ELR (cell line): ENCODE results near the gene EHD3.

Experiments used
- DNase-seq: peaks from one replicate; pipeline ENCODE4 v3.0.0-alpha.2; 2015; ENCODE audit warnings: low read depth

EHD3 gene

DNA sequence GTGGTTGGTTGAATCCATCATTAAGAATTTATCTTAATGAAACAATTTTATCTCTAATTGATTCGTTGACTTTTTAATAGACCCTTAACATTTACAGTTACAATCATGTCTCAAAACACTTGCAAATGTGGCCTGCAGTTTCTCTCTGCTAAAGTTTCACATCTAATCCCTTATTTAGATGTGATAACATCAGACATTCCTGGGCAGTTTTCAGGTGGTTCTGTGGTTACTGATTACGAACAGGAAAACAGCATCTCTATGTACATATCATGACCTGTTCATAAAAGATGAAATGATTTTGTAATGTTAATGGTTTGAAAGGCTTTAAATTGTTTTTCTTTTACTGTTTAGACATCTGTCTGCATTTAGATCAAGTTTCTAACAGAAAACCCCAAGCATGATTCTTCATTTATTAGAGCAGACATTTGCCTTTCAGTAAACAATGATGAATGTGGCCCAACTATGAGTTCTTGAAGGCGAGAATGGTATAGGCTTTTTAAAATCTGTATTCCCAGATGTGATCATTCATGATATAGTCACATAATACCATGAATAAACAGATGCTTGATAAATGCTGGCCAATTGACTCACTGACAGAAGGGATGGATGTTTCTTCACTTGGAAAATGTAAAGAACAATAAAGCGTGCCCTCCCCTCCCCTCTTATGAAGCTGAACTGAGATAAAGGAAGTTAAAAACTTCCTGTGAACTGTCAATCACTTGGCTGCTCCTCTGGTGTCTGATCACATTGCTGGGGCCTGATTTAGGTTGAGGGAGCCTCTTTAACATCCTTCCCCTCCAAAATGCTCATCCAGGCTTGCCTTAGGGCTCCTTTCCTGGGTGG lies 20.1 kb upstream of the EHD3 start:
- no peak for DNase-seq

DNA sequence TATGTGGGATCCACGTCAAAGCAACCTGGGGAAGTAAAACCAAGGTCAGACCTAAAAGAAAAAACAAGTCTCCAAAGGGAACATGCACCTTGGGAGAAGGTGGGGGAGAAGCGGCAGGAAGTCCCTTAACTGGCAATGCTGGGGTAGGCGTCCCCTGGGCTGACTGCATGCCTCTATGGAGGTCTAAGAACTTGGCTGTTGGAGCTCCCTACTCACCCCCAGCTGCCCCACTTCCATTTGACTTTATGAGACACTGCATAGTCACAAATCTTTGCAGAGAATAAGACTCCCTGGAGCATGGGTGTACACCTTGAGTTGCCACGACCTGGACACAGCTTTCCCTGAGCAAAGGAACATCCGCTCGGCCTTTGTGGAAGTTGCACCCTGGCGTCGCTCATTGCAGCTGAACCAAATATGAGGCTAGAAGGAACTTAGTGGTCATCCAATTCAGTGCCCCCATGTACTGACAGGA lies 19.5 kb upstream of the EHD3 start:
- no peak for DNase-seq

DNA sequence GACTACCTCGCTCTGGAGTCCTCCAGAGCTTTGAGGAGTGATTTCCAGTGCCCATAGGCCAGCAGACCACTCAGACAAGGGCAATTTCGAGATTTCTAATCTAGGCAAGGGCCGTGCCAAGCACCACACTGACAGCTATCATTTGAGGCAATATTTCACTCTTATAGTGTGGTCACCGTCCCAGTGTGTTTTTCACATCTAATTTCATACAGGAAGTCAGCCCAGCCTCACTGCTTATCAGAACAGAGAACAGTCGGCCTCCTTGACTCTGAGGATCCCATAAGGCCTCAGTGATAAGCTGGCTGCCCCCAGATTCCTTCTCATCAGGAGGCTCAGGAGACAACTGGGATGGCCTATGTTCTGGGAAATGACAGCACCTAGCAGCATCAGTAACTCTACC lies 17.2 kb upstream of the EHD3 start:
- no peak for DNase-seq

- no peak for DNase-seq
Observed at GRCh38 chr2:31217465-31218200, 16.3 kb upstream of the EHD3 start, which contains the start of gene CAPN14. Gene CAPN14, minus strand, starts transcription at chr2:31217515. Its CDS starts 12,068 bp downstream, at chr2:31205447.

DNA sequence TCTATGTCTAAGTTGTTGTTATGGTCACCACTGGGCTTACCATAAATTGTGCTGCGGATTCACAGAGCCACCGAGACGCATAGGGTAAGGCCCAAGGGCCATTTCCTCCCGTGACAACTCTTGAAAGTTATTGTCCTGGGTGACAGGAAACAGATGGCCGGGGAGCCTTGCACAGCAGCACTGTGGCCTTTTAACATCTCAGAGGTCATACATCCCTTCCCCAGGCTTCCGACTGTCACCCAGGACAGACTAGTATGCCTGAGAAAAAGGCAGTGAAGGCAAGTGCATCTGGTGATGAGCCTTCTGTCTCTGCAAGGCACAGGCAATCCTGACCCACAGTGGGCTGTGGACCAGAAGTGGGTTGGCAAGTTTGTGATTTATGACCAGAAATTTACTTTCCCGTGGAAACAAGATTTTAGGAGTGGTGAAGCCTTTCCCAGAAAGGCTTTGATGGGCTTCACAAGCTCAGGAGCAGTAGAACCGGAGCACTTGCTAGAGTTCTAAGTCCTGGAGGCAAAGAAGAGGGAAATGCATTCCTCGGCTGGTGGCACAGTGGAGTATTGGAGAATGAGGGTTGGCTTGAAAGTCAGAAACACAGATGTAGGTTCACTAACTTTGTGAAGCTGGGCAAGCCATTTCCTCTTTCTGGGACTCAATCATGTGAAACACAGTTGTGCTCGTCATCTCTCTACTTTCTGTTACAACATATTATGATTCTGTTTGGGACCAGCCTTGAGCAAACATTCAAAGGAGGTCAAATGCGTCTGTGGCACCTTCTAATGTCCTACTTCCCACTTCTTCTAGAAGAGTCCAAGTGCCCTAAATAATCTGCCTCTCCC lies 14.6 kb upstream of the EHD3 start:
- DNase-seq, result no peak

DNA sequence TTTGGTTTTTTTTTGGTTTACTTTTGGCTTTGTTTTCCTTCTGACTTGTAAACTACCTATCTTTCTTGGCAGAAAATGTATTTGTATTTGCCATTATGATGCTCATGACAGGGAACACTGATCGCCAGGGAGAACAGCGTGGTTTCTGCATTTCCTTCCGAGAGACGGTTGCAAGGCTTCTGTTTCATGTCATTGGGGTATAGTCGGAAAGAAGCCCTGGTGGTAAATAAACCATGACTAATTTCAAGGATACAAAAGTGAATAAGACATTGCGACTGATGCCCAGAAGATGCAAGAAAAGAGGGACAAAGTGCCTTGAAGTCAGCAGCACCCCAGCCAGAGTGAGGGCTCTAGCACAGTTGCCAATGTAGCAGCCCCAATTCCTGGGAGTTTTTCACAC lies 12.4 kb upstream of the EHD3 start:
- no peak for DNase-seq

DNA sequence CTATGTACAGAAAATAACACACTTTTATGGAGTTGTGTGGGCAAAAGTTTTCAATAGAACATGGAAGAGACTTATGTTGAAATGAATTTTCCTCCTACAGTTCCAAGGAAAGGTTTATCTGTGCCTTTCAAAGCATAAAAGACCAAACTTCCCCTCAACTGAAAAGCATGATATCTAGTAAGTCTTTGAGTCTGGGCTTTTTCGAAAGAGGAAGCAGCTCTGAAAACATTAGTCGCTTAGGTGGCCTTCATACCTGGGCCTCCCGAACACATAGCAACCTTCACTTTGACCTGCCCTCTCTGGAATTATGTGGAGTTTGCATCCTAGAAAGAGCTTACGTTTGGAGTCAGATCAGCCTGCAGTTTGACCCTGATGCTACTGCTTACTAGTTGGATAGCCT lies 11.9 kb upstream of the EHD3 start:
- DNase-seq, result no peak

GRCh38 chr2:31223026-31223425 lies 10.9 kb upstream of the EHD3 start:
- DNase-seq, result no peak

- DNase-seq, result no peak
Observed at GRCh38 chr2:31223749-31224148, 10.2 kb upstream of the EHD3 start.

DNA sequence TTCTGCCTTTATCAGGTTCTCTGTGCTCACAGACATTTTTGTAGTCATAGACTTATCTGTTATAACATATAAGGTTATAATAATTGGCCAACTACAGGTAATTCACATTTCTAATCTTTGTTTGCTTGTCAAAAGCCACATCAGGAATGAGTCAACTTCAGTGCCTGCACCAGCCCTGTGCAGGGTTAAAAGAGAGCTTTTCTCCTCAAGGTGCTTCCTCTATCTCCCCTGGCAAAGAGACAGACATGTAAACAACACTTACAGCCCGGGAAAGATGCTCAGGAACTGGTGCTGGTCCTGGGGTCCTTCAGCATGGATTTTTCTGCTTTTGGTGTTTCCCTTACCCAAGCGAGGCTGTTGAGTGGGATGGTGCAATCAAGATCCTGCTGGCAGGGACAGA lies 7.7 kb upstream of the EHD3 start:
- no peak for DNase-seq

DNA sequence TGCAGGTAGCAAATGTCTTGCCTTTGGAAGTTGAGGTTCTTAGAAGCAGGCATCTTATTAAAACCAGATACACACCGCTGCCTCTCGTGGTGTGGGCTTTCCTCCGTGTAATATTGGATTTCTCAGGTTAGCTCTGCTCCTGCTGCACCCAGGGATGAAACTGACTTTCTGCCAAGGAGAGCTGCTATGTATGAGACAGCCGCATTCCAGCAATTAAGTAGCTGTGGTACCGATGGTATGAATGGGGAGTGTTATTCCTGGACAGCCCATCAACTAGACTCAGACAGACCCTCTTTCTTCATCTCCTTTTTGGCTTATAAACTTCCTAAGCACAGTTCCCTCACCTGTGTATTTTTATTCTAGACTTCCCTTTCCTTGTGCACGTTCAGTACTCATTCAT lies 6.8 kb upstream of the EHD3 start:
- no peak for DNase-seq

DNA sequence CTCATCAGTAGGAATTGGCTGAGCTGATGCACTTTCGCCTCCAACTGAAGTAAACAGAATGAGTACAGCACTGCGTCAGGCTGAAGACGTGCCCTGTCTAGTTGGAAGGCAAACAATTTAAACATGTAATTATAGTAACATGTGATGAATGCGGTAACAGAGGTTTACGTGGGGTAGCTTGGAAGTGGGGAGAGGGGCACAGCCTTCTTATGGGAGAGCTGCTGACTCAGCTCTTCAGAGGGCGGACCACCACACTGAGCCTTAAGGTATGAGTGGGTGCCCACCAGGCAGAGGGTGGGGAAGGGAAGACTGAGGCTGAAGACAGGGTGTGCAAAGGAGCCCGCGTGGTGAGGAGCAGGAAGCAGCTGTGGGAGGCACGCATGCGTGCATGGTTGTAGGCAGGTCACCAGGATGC lies 6.2 kb upstream of the EHD3 start:
- no peak for DNase-seq

DNA sequence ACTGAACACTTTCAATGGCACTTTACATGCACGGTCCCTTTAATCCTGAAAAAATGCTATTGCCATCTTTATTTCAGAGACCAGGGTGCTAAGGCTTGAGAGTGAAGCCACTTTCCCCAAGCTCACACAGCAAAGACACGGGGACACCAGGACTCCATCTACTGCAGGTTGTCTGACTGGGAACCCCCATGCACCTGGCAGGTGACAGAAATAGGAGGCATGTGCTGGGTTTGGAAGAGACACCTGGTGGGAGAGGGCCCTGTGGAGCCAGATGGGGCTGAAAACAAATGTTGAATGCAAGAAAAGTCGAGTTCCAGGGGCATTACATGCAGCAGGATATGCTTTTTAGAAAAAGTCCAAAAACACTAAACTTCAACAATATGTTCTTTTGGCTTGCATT lies 5.2 kb upstream of the EHD3 start:
- no peak for DNase-seq

DNA sequence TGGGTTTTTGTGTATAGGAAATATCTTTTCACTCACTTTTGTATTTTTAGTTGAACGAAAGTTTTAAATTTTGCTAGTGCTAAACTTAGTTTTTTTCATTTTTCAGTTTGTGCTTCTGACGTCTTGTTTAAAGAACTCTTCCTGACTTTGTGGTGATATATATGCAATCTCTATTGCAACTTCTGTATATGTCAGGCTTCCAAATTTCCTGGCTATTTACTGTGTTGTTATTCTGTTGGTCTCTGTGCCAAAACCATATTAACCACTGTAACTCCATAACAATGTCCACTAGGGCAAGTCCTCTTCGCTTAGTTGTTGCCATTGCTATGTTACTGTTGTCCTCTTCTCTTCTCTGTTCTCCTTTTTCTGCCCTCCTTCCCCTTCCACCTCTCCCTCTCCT lies 3.2 kb upstream of the EHD3 start:
- no peak for DNase-seq

- DNase-seq, result no peak
Observed at GRCh38 chr2:31231571-31232302, 2.2 kb upstream of the EHD3 start.

GRCh38 chr2:31232586-31232985 lies 1.4 kb upstream of the EHD3 start:
- no peak for DNase-seq

- DNase-seq, result no peak
Observed at GRCh38 chr2:31233231-31233630, 721 bp upstream of the EHD3 start.

DNA sequence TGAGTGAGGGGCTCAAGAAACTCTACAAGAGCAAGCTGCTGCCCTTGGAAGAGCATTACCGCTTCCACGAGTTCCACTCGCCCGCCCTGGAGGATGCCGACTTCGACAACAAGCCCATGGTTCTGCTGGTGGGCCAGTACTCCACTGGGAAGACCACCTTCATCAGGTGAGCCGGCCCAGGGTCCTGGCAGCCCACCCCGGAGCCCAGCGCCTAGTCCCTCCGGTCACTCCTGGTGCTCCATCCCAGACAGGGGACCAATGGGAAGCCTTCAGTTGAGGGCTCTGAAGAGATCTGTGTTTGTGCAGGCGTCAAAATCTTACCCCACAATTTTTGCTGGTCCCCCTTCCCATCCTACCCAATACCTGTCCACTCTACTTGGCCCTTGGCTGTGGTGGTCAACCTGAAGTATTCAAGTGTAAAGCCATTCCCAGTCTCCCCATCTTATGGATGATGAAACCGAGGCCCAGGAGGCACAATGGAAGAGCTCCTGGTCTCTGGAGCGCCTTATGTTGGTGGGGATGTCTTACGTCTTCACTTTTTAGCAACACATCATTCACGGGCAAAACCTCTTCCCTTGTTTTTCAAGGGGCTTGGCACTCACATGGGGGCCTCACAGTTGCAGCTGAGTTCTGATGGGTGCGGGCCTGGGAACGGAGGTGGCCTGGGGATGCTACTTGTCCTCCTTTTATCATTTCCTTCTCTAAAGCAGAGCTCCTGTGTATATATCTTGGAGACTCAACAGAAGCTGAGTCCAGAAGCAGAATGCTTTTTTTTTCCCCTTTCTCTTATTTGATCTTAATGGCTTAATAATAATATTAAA lies 941 bp downstream of the EHD3 start:
- no peak for DNase-seq

DNA sequence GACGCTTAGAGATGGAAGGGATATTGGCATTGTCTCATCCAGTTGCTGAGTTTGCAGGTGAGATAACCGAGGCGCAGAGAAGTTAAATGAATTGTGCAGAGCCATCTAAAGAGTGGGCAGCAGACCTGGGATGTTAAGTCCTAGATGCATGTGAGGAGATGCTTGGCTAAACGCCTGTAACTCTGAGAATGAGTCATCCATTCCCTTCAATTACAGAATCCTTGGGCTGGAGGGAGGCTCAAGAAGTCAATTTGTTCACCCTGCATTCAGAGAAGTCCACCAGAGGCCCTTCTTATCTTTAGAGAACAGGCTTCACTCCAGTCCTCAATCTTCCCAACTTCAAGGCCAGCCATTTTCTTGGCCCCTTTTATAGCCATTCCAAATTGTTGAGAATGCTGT lies 1.6 kb downstream of the EHD3 start:
- peak; percentile 77 for DNase-seq

DNA sequence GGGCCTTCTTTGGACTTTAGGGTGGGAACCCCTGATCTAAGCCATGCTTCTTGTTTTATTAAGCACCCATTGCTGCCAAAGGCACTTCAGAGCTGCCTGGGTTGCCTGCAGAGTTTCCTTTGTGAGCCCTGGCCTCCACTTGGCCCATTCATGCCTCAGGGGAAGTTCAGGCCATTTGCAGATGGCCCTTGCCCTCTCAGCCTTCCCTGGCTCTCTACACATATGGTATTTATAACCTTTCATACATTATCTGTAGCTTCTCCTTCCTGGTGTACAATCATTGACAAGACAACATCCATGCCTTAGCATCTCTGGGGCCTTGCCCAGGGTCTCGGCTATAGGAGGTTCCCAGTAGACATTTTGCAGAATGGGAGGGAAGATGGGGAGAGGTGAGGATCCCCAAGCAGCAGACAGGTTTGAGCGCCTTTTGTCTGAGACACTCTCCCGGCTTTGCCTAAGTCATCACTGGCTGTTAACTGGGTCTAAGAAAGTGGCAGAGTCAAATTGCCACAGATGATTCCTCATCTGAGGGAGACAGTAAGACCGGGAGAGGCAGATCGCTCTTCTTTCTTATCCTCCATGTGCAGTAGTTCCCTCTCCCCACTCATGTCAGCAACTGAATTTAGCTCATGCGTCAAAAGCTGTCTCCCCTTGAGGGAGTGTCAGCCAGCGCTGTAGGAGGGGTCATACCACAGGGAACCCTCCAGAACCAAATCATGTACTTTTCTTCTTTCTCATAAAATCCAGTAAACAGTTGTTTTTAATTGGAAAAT lies 2.7 kb downstream of the EHD3 start:
- no peak for DNase-seq
